Neural progenitor cell (in vitro differentiated cells): ENCODE data around the gene EDDM3A.

Experiments used
- EZH2 ChIP-seq: fragments of 200-600 bp; sonication (generic); IDR thresholded peaks from 2 replicates; pipeline ENCODE4 v1.6.1; 2017; ENCODE audit warnings: antibody characterized with exemption, mild to moderate bottlenecking, moderate library complexity
- TF ChIP-seq, protein P1 (sequence below): fragments of 200-600 bp; sonication (generic); IDR thresholded peaks from 2 replicates; pipeline ENCODE4 v1.5.1; 2017; ENCODE audit warnings: antibody characterized with exemption, mild to moderate bottlenecking

DNA sequence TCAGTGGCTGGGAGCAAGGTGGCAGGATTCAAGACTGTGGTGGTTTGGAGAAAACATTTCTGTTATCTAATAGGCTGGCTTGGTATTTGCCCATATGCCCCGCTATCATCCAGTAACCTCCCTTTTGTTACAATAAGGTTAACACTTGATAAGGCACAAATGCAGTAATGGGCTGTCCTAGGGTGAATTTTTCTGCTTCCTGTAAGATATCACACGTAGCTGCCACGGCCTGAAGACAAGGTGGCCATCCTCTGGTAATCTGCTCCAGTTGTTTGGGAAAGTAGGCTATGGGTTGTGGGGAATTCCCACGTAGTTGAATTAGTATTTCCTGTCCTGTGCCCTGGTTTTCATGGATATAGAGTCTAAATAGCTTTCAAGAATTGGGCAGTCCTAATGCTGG, 34.0 kb upstream of the EDDM3A start:
- TF ChIP-seq, protein P1, sequence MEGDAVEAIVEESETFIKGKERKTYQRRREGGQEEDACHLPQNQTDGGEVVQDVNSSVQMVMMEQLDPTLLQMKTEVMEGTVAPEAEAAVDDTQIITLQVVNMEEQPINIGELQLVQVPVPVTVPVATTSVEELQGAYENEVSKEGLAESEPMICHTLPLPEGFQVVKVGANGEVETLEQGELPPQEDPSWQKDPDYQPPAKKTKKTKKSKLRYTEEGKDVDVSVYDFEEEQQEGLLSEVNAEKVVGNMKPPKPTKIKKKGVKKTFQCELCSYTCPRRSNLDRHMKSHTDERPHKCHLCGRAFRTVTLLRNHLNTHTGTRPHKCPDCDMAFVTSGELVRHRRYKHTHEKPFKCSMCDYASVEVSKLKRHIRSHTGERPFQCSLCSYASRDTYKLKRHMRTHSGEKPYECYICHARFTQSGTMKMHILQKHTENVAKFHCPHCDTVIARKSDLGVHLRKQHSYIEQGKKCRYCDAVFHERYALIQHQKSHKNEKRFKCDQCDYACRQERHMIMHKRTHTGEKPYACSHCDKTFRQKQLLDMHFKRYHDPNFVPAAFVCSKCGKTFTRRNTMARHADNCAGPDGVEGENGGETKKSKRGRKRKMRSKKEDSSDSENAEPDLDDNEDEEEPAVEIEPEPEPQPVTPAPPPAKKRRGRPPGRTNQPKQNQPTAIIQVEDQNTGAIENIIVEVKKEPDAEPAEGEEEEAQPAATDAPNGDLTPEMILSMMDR = no peak
- TF ChIP-seq EZH2 = no peak
